ENCODE data around the gene PAQR7. TPM values are rescaled to one million over a fixed set of nuclear protein-coding genes. Genes with fewer than 3 reads are reported as not detected.

PAQR7 gene
- total RNA-seq, 4 donors from 2014 or later: 6.6 to 18.3 (median 12.1) TPM

DNA sequence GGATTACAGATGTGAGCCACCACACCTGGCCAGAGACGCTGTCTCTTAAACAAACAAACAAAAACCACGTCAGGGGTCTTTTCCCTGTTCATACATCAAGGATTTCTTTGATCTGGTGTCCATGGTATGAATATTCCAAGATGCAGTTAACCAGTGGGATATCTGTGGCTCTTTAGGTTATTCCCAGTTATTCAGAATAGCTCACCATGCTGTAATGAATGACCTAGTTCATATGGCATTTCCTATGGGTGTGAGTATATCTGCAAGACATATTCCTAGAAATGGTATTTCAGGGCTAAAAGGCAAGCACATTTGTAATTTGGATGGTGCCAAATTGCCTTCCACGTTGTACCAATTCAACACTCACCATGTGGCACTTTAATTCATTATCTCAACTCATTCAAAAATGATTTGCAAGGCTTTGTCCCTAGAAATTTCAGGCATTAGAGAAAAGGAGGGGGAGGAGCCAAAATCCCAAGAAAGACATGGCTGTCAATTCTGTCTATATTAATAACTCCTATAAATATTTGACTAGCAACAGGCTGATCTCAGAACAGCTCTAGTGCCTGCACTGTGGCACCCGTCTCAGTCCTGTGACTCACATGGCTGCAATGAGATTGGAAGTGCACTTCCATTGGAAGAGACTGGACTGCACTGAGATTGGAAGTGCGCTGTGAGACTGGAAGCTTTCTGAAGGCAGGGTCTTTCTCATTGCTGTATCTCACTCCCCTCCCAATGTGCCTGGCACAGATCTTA, 36.7 kb upstream of the PAQR7 start:
- DNase-seq: no peak
- WGBS, 2 donors: 74 to 75% methylated on average over 5 of the region's 5 CpGs

GRCh38 chr1:25911162-25911561, 35.7 kb upstream of the PAQR7 start:
- Histone ChIP-seq H3K27me3 (no peaks in the 10 kb centered on the region), H3K4me1 (peaks cover 3 to 9% (median 9%) of the 10 kb centered on the region in 3 donors), H3K4me3 (no peak overlapping the region), H3K27ac (no peak overlapping the region), H3K9me3 (no peaks in the 10 kb centered on the region), H3K36me3 (no peaks in the 10 kb centered on the region)
- DNase-seq: no peak
- no peak for TF ChIP-seq POLR2A (IDR thresholded peaks at IDR 0.05)
- TF ChIP-seq CTCF (IDR thresholded peaks at IDR 0.05): no peak
- intact Hi-C loops (cut with DNase I): no loop called here

More for the DNA sequence above, 36.7 kb upstream of the PAQR7 start:
- TF ChIP-seq POLR2A (IDR thresholded peaks at IDR 0.05) (no peak), CTCF (IDR thresholded peaks at IDR 0.05) (no peak)
- Histone ChIP-seq H3K9me3 (no peaks in the 10 kb centered on the region), H3K27me3 (no peaks in the 10 kb centered on the region), H3K27ac (no peak overlapping the region), H3K36me3 (no peaks in the 10 kb centered on the region), H3K4me1 (no peaks in the 10 kb centered on the region), H3K4me3 (no peak overlapping the region)
- intact Hi-C loops (cut with DNase I): no loop called here

DNA sequence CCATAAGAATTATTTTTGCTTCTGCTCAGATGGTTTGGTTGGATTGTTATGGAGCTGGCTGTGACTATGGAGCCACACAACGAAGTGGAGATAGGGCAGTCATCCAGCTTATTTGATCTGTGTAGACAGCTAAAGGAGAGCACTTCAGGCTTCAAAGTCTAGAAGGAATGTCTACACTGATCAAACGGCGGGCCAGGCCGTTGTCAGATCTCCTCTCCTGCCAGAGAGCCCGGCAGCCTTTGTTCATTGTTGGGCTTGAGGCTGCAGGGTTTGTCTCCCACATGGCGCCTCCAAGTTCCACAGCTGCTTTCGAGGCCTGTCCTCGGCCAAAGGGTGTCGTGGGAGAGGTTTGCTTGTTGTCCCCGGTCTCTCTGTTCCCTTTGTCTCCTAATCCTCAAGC, 33.5 kb upstream of the PAQR7 start:
- H3K36me3 ChIP-seq: no peaks in the 10 kb centered on the region
- peaks cover 10 to 30% (median 16%) of the 10 kb centered on the region in 3 donors for H3K4me1 ChIP-seq
- H3K9me3 ChIP-seq: no peaks in the 10 kb centered on the region
- 46 to 57% methylated on average over 10 of the region's 10 CpGs for WGBS, 2 donors
- TF ChIP-seq POLR2A (IDR thresholded peaks at IDR 0.05) (no peak), CTCF (IDR thresholded peaks at IDR 0.05) (no peak)
- intact Hi-C loops (cut with DNase I): no loop called here
- H3K27me3 ChIP-seq: no peaks in the 10 kb centered on the region
- H3K27ac ChIP-seq: no peak overlapping the region
- no peak for DNase-seq
- no peak overlapping the region for H3K4me3 ChIP-seq

- WGBS, 2 donors: 83 to 88% methylated on average over 1 of the region's 1 CpG
- Histone ChIP-seq H3K36me3 (no peaks in the 10 kb centered on the region), H3K4me1 (peaks cover 11 to 39% (median 16%) of the 10 kb centered on the region in 3 donors), H3K27me3 (no peaks in the 10 kb centered on the region), H3K27ac (no peak overlapping the region), H3K4me3 (no peak overlapping the region), H3K9me3 (no peaks in the 10 kb centered on the region)
- TF ChIP-seq CTCF (IDR thresholded peaks at IDR 0.05) (no peak), POLR2A (IDR thresholded peaks at IDR 0.05) (no peak)
- intact Hi-C loops (cut with DNase I): no loop called here
- DNase-seq: no peak
Observed at GRCh38 chr1:25908161-25908560, 32.7 kb upstream of the PAQR7 start.

DNA sequence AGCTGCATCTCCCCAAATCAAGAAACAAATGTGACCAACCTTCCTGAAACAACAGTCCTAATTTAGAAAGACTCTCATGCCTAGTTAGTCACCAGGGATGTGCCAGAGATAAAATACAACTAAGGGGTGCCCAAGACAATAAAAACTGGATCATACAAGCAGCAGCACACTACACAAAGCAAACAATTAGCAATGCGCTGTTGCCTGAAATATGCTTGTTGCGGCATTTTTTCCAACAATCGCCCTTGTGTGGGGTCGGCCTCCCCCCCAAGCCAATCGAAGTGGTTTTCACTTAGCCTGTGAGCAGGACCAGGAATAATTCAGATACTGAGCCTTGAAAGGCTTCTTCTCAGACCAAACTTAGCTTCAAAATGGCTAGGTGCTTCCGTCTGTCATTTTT, 32.1 kb upstream of the PAQR7 start:
- H3K27ac ChIP-seq: no peak overlapping the region
- no peaks in the 10 kb centered on the region for H3K36me3 ChIP-seq
- TF ChIP-seq CTCF (IDR thresholded peaks at IDR 0.05): no peak
- no peak for TF ChIP-seq POLR2A (IDR thresholded peaks at IDR 0.05)
- H3K27me3 ChIP-seq: no peaks in the 10 kb centered on the region
- intact Hi-C loops (cut with DNase I): no loop called here
- 71 to 82% methylated on average over 4 to 6 of the region's 6 CpGs for WGBS, 2 donors
- peaks cover 11 to 40% (median 16%) of the 10 kb centered on the region in 3 donors for H3K4me1 ChIP-seq
- DNase-seq: no peak
- no peak overlapping the region for H3K4me3 ChIP-seq
- H3K9me3 ChIP-seq: no peaks in the 10 kb centered on the region

All from esophagus squamous epithelium (tissue), 5 donors.